Stimulated activated naive CD4-positive, alpha-beta T cell treated with Interleukin-2 at 50 U/mL for 16 hours (primary cell): Measurements from ENCODE around the gene ARSB.
"Not testable (repeated sequence)": the region's sequence is repeated elsewhere in the genome, so short reads cannot be mapped to it uniquely, and the experiment has no call there.

Source experiments
- DNase-seq: peaks from one replicate; lab custom pipeline; 2025; lab: John Stamatoyannopoulos, UW

ARSB gene

DNA sequence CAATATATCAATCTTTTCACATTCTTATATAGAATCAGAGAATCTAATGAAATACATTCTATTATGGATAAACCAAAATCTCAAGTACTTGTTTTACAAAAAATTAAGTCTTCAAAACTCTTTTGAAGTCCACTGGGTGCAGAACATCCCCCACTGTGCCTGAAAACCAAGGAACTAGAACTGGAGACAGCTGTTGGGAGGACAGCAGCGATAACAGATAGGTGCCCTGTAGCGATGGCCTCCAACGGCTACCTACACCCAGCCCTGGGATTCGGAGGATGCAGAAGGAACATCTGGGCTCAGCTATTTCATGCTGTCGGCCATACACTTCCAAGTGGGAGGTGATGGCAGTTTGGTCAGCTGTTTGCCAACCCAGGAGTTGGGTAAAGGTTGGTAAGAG lies 207.2 kb downstream of the ARSB start:
- DNase-seq, result no peak

DNA sequence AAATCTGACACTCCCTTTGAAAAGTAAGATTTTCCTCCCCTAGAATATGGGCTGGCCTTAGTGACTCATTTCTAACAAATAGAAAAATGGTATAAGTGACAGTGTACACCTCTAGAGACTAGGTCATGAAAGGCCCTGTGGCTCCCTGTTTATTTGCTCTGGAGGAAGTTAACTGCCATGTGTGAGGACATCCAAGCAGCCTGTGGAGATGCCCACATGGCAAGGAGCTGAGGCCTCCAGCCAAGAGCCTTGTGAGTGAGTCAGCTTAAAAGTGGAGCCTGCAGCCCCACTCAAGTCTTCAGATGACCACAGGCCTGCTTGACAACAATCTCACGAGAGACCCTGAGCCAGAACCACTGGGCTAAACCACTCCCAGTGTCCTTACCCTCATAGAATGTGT lies 208.5 kb downstream of the ARSB start:
- DNase-seq, result no peak

GRCh38 chr5:78773655-78774054 lies 211.5 kb downstream of the ARSB start:
- DNase-seq, result no peak

GRCh38 chr5:78771260-78772205 lies 213.6 kb downstream of the ARSB start:
- DNase-seq, result no peak

DNA sequence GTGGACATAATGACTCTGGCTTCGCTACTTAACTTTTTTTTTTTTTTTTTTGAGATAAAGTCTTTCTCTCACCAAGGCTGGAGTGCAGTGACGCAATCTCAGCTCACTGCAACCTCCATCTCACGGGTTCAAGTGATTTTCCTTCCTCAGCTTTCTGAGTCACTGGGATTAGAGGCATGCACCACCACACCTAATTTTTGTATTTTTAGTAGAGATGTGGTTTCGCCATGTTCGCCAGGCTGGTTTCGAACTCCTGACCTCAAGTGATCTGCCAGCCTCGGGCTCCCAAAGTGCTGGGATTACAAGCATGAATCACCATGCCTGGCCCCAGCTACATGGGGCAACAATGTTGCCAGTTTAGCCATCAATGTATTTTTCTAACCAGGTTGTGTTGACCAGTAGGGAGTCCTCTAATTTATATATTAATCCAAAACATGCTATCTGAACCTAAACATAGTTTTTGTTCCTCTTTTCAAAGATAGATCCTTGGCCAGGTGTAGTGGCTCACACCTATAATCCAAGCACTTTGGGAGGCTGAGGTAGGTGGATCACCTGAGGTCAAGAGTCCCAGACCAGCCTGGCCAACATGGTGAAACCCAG lies 216.2 kb downstream of the ARSB start:
- DNase-seq, result no peak

DNA sequence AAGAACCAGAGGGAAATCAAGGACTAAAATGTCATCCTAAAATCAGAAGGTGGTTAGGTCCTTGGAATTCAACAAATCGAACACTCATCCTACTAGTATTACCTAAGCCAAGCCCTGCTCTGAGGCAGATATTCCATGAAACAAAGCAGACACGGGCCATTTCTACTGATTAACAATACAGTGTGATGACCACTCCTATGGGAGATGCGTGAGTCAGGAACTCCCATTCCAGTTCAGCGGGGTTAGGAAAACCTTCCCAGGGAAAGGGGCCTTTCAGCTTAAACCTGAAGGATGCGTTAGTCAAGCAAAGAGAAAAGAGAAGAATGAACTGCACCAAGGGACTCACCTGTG lies 218.7 kb downstream of the ARSB start:
- no peak for DNase-seq

GRCh38 chr5:78765756-78766411 lies 219.2 kb downstream of the ARSB start:
- DNase-seq, result no peak

DNA sequence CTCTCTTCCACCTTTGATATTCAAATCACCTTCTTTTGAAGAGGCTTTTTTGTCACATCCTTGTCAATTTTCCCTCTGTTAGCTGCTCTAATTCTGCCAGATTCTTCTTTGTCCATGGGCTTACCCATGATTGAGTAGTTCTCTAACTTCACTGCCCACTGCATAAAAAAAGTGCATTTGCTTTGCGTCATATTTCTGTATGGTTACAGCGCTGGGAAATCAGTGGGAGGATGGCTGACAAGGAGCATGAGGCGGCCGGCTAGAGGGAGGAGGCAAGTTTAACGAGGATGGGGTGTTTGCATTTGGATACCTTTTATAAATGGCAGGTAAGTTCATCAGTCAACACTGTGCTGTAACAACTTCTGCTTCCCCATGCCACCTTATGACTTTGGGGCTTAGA lies 220.0 kb downstream of the ARSB start:
- no peak for DNase-seq

DNA sequence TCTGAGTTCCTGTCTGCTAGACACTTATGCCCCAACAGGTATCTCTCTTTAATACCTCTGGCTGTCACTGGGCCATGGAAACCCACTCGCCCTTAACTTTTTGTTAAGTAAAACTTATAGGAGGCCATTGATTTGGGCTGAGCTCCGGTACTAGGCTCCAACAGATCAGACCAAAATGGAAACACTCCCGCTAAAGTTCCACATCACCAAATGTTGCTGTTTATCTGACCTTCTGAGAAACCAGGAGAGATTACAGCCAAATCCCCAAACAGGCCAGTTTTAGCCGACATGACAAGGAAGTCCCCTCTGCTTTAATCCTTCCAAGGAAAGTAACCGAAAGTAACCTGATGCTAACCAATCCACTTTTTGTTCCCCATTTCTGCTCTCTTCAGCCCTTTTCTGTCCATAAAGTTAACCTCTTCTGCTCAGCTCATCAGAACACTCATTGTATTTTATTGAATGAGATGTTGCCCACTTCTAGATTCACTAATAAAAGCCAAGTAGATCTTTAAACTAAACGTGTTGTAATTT lies 221.4 kb downstream of the ARSB start:
- DNase-seq, result no peak

DNA sequence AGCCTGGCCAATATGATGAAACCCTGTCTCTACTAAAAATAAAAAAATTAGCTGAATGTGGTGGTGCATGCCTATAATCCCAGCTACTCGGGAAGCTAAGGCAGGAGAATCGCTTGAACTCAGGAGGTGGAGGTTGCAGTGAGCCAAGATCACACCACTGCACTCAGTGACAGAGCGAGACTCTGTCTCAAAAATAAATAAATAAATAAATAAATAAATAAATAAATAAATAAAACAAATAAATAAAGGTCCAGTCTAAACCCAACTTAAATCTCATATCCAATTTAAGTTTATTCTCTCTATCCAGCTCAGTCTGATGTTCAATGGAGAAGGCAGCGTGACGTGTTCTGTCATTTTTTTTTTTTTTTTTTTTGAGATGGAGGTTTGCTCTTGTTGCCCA lies 222.4 kb downstream of the ARSB start:
- DNase-seq, result not testable (repeated sequence)

GRCh38 chr5:78761840-78762239 lies 223.3 kb downstream of the ARSB start:
- no peak for DNase-seq

DNA sequence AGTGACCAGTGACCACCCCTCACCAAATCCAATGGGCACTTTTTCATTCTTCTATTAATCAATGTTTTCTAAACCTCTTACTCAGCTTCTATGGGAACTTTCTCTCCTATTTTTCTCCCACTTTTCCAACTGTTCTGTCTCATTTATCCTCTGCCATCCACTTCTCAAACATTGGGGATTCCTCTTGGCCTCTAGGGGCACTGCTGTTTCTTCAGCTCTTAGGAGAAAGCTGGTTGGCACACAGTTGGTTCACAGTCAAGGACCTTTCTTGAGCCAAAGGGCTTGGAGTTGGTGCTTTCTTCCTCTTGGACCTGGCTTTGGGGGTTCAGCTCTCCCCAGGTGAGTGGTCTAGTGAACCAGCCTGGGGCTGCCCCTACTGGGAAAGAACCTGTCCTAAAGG lies 224.3 kb downstream of the ARSB start:
- no peak for DNase-seq

- DNase-seq, result no peak
Observed at GRCh38 chr5:78760366-78760765, 224.7 kb downstream of the ARSB start.

DNA sequence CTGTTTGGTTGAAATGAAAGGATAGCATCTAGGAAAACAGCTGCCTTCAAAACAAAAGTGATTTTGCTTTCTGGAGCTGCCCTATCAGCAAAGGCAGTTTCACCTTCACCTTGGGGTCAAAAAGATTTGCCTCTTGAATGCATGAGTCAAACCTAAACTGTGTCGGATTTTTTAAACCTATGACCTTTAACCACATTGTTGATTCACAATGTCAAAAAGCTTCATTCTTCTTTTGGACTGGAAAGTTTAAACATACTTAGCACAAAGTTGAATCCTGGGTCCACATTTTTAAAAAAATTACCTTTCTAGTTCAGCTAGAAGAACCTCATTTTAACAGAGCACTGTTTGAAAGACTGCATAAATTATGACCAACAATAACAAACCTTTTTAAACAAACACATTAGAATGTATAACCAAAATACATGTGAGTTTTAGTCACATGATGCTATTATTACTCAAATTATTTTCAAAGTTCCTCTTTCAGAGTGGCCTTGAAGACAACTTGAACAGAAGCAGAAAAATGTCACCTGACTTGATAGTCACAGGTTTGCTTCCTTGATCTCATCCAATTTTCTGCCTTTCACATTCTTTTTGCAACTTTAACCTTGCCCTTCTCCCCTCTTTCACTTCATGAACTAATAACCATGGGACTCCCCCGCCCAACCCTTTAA lies 226.8 kb downstream of the ARSB start:
- no peak for DNase-seq

GRCh38 chr5:78757269-78758053 lies 227.6 kb downstream of the ARSB start:
- DNase-seq, result no peak

- DNase-seq, result no peak
Observed at GRCh38 chr5:78756858-78757257, 228.3 kb downstream of the ARSB start.

GRCh38 chr5:78755822-78756429 lies 229.2 kb downstream of the ARSB start:
- DNase-seq, result no peak

GRCh38 chr5:78754655-78755054 lies 230.5 kb downstream of the ARSB start:
- DNase-seq, result no peak

DNA sequence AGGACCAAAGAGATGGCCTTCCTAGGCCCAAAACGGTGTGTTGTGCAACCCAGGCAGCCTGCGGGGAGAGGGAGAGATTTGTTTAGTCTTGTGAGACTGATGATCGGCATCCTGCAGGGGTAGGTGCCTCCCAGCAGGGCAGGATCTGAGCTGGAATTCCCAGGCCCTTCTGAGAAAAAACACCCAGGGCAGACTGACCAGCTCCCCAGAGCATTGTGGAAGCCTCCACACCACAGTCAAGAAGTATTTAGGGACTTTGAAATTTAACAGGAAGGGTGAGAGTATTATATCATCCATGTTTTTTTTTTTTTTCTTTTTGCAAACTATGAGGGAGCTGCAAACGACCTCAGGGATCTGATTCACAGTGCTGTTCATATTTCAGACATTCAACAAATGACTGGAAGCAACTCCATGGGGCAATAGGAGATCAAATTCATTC lies 232.0 kb downstream of the ARSB start:
- no peak for DNase-seq

DNA sequence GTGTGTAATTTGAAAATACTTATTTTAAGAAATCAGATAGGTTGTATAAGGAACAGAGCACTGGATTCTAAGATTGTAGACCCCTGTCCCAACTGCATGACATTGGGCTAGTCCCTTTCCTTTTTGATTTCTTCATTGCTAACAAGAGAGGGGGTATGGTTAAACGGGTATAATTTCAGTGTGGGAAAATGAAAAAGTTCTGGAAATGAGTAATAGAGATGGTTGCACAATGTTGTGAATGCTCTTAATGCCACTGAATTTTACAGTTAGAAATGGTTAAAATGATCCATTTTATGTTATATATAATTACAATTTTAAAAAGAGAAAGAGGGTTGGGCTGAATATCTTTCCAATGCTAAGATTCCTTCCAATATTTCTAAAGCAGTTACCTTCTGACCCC lies 233.2 kb downstream of the ARSB start:
- DNase-seq, result no peak

GRCh38 chr5:78750281-78750680 lies 234.8 kb downstream of the ARSB start:
- no peak for DNase-seq
